Smooth muscle cell (in vitro differentiated cells): ENCODE measurements around the gene PHF2. TPM values are rescaled to one million over a fixed set of nuclear protein-coding genes. Genes with fewer than 3 reads are reported as not detected.
A peak's percentile ranks its signal among the peaks of the same experiment; 100 is the strongest.

ENCODE experiments used
- DNase-seq: peaks from one replicate; lab custom pipeline; 2025; ENCODE audit not compliant: unreplicated experiment; lab: John Stamatoyannopoulos, UW
- H2AFZ ChIP-seq: fragments of 200-600 bp; sonication (generic); 2 replicates; pipeline ENCODE4 v1.6.0; 2016; ENCODE audit warnings: antibody characterized with exemption, low read depth, mild to moderate bottlenecking
- H3F3A ChIP-seq: fragments of 200-600 bp; sonication (generic); 2 replicates; pipeline ENCODE4 v1.6.0; 2017; ENCODE audit warnings: antibody characterized with exemption, low read depth
- H3K27ac ChIP-seq: fragments of 200-600 bp; sonication (generic); 2 replicates; pipeline ENCODE4 v1.5.1; 2016; ENCODE audit warnings: low read depth, mild to moderate bottlenecking
- H3K27me3 ChIP-seq: fragments of 200-600 bp; sonication (generic); 2 replicates; pipeline ENCODE4 v1.6.1; 2016; ENCODE audit warnings: low read depth, mild to moderate bottlenecking
- H3K36me3 ChIP-seq: fragments of 200-600 bp; sonication (generic); 2 replicates; pipeline ENCODE4 v1.5.1; 2016; ENCODE audit warnings: low read depth
- H3K4me1 ChIP-seq: fragments of 200-600 bp; sonication (generic); 2 replicates; pipeline ENCODE4 v1.5.1; 2016; ENCODE audit warnings: low read depth
- H3K4me2 ChIP-seq: fragments of 200-600 bp; sonication (generic); 2 replicates; pipeline ENCODE4 v1.6.0; 2016; ENCODE audit warnings: mild to moderate bottlenecking
- H3K4me3 ChIP-seq: fragments of 200-600 bp; sonication (generic); 2 replicates; pipeline ENCODE4 v1.5.1; 2016; ENCODE audit warnings: mild to moderate bottlenecking
- H3K79me2 ChIP-seq: fragments of 200-600 bp; sonication (generic); 2 replicates; pipeline ENCODE4 v1.6.0; 2016; ENCODE audit warnings: low read depth, mild to moderate bottlenecking
- H3K9ac ChIP-seq: fragments of 200-600 bp; sonication (generic); 2 replicates; pipeline ENCODE4 v1.6.0; 2016; ENCODE audit warnings: low read depth
- H3K9me3 ChIP-seq: fragments of 200-600 bp; sonication (generic); replicated peaks from 2 replicates; pipeline ENCODE4 v1.5.1; 2016; ENCODE audit warnings: low read depth
- H4K20me1 ChIP-seq: fragments of 200-600 bp; sonication (generic); 2 replicates; pipeline ENCODE4 v1.6.0; 2016; ENCODE audit warnings: low read depth
- WGBS: methylation state at CpG from one replicate; pipeline ENCODE4 v1.1.7; 2016; ENCODE audit warnings: low lambda C conversion rate; 5-methylcytosine and 5-hydroxymethylcytosine counted together
- polyA plus RNA-seq: library from polyadenylated mRNA; unstranded; fragments of >200 nt; fragmentation: Nextera tagmentation; extraction: Ambion mirVana; gene quantifications from 2 replicates; pipeline ENCODE4 v1.2.1, GENCODE V29; 2016
- total RNA-seq: library from RNA; depleted of rRNA; stranded (reverse); fragments of >200 nt; gene quantifications from 2 replicates; pipeline ENCODE4 v1.2.3, GENCODE V29; 2014
- TF ChIP-seq, protein P1 (sequence below): fragments of 200-600 bp; sonication (generic); IDR thresholded peaks from 2 replicates; pipeline ENCODE4 v1.5.1; 2017; ENCODE audit warnings: borderline replicate concordance, mild to moderate bottlenecking, antibody characterized with exemption; ENCODE audit not compliant: insufficient read depth, poor library complexity, severe bottlenecking

PHF2 gene
- total and polyA plus RNA-seq, 2 experiments from 2014 or later = 11.1 to 18.3 TPM

- H3K36me3 ChIP-seq = peaks cover 15% of the 10 kb centered on the region
- no peaks in the 10 kb centered on the region for H3K9me3 ChIP-seq
- H3K4me3 ChIP-seq = no peak overlapping the region
- no peak for DNase-seq
- no peaks in the 10 kb centered on the region for H3K79me2 ChIP-seq
- peaks cover 11% of the 10 kb centered on the region for H3K4me1 ChIP-seq
- no peak overlapping the region for H2AFZ ChIP-seq
- peaks cover 22% of the 10 kb centered on the region for H3F3A ChIP-seq
- H3K9ac ChIP-seq = no peak overlapping the region
- H4K20me1 ChIP-seq = no peaks in the 10 kb centered on the region
- no peak overlapping the region for H3K4me2 ChIP-seq
- no peak overlapping the region for H3K27ac ChIP-seq
- TF ChIP-seq, protein P1, sequence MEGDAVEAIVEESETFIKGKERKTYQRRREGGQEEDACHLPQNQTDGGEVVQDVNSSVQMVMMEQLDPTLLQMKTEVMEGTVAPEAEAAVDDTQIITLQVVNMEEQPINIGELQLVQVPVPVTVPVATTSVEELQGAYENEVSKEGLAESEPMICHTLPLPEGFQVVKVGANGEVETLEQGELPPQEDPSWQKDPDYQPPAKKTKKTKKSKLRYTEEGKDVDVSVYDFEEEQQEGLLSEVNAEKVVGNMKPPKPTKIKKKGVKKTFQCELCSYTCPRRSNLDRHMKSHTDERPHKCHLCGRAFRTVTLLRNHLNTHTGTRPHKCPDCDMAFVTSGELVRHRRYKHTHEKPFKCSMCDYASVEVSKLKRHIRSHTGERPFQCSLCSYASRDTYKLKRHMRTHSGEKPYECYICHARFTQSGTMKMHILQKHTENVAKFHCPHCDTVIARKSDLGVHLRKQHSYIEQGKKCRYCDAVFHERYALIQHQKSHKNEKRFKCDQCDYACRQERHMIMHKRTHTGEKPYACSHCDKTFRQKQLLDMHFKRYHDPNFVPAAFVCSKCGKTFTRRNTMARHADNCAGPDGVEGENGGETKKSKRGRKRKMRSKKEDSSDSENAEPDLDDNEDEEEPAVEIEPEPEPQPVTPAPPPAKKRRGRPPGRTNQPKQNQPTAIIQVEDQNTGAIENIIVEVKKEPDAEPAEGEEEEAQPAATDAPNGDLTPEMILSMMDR = no peak
- WGBS = 96% methylated on average over 4 of the region's 4 CpGs
- H3K27me3 ChIP-seq = no peaks in the 10 kb centered on the region
Observed at GRCh38 chr9:93565089-93565488, 11.3 kb upstream of the PHF2 start.

DNA sequence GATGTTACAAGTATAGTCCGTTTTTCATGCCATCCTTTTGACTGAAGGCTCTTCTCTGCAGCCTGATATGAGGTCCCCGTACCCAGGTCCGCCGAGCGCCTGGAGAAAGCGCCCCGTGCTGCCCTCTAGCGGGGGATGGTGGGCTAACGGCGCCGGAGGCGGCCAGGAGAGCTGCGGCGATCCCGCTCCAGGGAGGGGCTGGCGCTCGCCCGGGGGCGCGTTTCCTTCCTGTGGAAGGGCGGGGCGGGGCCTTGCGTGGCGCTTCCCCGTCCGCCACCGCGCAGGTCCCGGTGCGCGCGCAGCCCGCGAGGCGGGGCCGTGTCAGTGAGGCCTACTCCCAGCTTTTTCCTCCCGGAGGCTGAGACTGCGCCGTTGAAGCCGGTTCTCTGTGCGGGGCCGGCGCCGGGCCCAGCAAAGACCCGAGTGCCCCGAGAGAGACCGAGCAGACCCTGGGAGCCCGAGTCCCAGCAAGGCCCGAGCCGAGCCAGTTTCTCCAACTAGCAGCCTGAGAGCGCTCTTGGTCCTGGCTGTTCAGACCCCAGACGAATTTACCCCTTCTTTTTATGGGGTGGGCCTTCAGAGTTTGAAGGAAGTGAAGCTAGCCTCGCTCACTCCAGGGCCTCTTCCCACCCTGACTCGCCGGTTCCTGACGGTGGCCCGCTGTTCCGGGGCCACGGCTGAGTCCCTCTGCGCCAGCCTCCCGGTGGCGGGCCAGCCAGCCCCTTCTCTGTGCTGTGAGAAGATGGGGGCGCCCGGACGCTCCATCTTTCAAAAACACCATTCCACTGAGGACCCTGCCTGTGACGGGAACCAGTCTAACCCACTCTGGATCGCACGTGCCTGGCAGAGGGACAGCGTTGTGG lies 9.7 kb upstream of the PHF2 start:
- H3K27ac ChIP-seq = peak overlapping the region; percentile 88
- 15% methylated on average over 65 of the region's 69 CpGs for WGBS
- peak overlapping the region; percentile 70 for H2AFZ ChIP-seq

GRCh38 chr9:93567271-93567959 lies 9.0 kb upstream of the PHF2 start:
- no peak for DNase-seq
- WGBS = 88% methylated on average over 15 of the region's 15 CpGs
- TF ChIP-seq, protein P1 = no peak

More for the DNA sequence above, 9.7 kb upstream of the PHF2 start:
- TF ChIP-seq, protein P1 = peak; percentile 93
- peaks cover 11% of the 10 kb centered on the region for H3K4me1 ChIP-seq
- peaks cover 17% of the 10 kb centered on the region for H3F3A ChIP-seq
- no peaks in the 10 kb centered on the region for H3K79me2 ChIP-seq
- DNase-seq = peak; percentile 98
- H3K4me2 ChIP-seq = peak overlapping the region; percentile 87
- peak overlapping the region; percentile 54 for H3K4me3 ChIP-seq
- H3K9me3 ChIP-seq = no peaks in the 10 kb centered on the region
- H3K27me3 ChIP-seq = no peaks in the 10 kb centered on the region
- H3K9ac ChIP-seq = peak overlapping the region; percentile 85
- H4K20me1 ChIP-seq = no peaks in the 10 kb centered on the region
- H3K36me3 ChIP-seq = peaks cover 10% of the 10 kb centered on the region

More at GRCh38 chr9:93567271-93567959, 9.0 kb upstream of the PHF2 start:
- Histone ChIP-seq H3K27me3 (no peaks in the 10 kb centered on the region), H4K20me1 (no peaks in the 10 kb centered on the region), H3K9ac (peak overlapping the region; percentile 85), H3F3A (peaks cover 17% of the 10 kb centered on the region), H3K9me3 (no peaks in the 10 kb centered on the region), H3K36me3 (peaks cover 5% of the 10 kb centered on the region), H2AFZ (no peak overlapping the region), H3K4me1 (peaks cover 11% of the 10 kb centered on the region), H3K27ac (peak overlapping the region; percentile 88), H3K4me3 (peak overlapping the region; percentile 54), H3K79me2 (no peaks in the 10 kb centered on the region), H3K4me2 (peak overlapping the region; percentile 87)
